GM12891 (cell line): Measurements from ENCODE around the gene C1orf53.

Experiments used
- DNase-seq: peaks from one replicate; pipeline ENCODE4 v3.0.0; 2011; ENCODE audit warnings: low spot score; ENCODE audit not compliant: insufficient read length
- FAIRE-seq: peaks from 2 replicates; lab custom pipeline; 2011; peaks lifted over from hg19 to GRCh38; lab: Jason Lieb, UNC
- PAX5 ChIP-seq: IDR thresholded peaks from 2 replicates; pipeline ENCODE4 v1.6.1; 2011; ENCODE audit warnings: low read length, moderate library complexity, mild to moderate bottlenecking; ENCODE audit not compliant: insufficient read depth, severe bottlenecking
- POLR2A ChIP-seq: IDR thresholded peaks from 2 replicates; pipeline ENCODE4 v1.6.1; 2011; ENCODE audit warnings: low read depth, low read length, control low read depth
- POLR2AphosphoS5 ChIP-seq: IDR thresholded peaks from 2 replicates; pipeline ENCODE4 v1.6.1; 2011; ENCODE audit warnings: low read depth, low read length, control low read depth
- POU2F2 ChIP-seq: IDR thresholded peaks from 2 replicates; pipeline ENCODE4 v1.6.1; 2011; ENCODE audit warnings: low read depth, mild to moderate bottlenecking, control low read depth, low read length, moderate library complexity
- SPI1 ChIP-seq: IDR thresholded peaks from 2 replicates; pipeline ENCODE4 v1.6.1; 2011; ENCODE audit warnings: low read depth, low read length, control low read depth
- TAF1 ChIP-seq: IDR thresholded peaks from 2 replicates; pipeline ENCODE4 v1.6.1; 2011; ENCODE audit warnings: low read depth, low read length, control low read depth

C1orf53 gene

DNA sequence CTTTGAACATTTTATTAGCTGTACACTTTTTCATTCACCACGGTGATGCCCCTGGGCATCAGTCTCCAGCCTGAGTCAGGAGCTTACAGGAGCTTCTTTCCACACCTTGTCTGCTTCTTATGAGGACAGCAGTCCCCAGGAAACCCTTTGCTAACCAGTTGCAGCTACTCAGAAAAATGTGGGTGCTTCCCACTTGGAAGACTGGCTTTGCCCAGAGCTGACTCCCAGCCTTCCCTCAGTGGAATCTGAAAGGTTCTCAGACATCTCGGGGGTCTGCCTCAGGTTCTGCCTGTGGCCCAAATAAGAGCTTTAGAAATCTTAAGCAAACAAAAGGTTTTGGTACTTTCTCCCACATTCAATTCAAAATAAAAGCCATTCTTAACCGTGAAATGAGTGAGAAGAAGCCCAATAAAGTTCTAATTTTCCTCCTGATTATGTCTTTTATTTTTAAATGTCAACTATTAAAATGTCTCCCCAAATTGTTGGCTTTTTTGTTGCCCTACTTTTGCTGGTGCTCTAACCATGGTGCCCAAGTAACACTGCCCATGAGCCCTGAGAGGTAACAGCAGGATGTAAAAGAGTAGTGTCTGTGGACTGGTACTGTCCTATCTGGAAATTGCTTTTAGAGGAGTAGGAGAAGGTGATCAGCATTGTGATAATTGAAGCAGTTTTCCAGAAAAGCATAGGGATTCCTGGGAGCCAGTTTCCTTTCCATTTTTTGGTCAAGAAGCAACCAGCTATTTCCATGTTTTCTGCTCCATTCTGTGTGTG lies 5.6 kb downstream of the C1orf53 start:
- DNase-seq (no peak), FAIRE-seq (no peak)
- TF ChIP-seq POLR2AphosphoS5: no peak

DNA sequence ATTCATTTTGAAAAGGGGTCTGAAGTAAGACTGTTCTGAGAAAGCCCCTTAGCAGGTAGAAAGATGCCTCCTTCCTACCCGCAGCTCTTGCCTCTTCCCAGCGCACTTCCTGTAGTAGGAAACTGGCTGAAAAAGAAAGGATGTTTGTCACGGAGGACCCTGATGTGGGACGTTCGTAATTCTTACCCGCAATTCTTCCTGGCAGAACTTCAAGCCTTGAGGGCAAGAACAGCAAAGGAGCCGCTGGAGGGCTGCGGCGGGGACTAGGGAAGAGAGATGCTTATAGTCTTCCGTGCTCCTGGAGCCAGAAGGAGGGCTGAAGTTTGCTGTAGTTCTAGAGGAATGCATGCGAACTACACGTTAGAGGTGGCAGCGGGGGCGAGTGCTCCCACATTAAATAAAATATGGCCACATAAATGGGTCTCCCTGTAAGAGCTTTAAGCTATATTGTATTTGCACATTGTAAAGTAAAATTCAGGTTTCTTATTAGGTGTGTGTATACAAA lies 6.3 kb downstream of the C1orf53 start:
- FAIRE-seq (no peak), DNase-seq (no peak)
- no peak for TF ChIP-seq POLR2AphosphoS5
- no peak for TF ChIP-seq PAX5
- no peak for TF ChIP-seq POU2F2
- TF ChIP-seq TAF1: no peak
- TF ChIP-seq SPI1: no peak
- no peak for TF ChIP-seq POLR2A

GRCh38 chr1:197909384-197909783 lies 7.0 kb downstream of the C1orf53 start:
- FAIRE-seq (no peak), DNase-seq (no peak)
- TF ChIP-seq POLR2AphosphoS5 (no peak), POU2F2 (no peak), PAX5 (no peak), TAF1 (no peak), SPI1 (no peak), POLR2A (no peak)

GRCh38 chr1:197910120-197910991 lies 7.9 kb downstream of the C1orf53 start:
- TF ChIP-seq POLR2AphosphoS5 (no peak), TAF1 (no peak), POLR2A (no peak), POU2F2 (no peak), SPI1 (no peak), PAX5 (no peak)
- peak; percentile 26 for FAIRE-seq
- DNase-seq: no peak

GRCh38 chr1:197911111-197911856 lies 8.9 kb downstream of the C1orf53 start:
- FAIRE-seq (no peak), DNase-seq (no peak)
- TF ChIP-seq PAX5: no peak
- TF ChIP-seq POLR2AphosphoS5: no peak
- TF ChIP-seq POLR2A: no peak
- no peak for TF ChIP-seq POU2F2
- no peak for TF ChIP-seq TAF1
- TF ChIP-seq SPI1: no peak

- DNase-seq: no peak
- TF ChIP-seq TAF1 (no peak), POLR2A (no peak)
- FAIRE-seq: no peak
Measured at GRCh38 chr1:197911857-197912696, 9.6 kb downstream of the C1orf53 start.

DNA sequence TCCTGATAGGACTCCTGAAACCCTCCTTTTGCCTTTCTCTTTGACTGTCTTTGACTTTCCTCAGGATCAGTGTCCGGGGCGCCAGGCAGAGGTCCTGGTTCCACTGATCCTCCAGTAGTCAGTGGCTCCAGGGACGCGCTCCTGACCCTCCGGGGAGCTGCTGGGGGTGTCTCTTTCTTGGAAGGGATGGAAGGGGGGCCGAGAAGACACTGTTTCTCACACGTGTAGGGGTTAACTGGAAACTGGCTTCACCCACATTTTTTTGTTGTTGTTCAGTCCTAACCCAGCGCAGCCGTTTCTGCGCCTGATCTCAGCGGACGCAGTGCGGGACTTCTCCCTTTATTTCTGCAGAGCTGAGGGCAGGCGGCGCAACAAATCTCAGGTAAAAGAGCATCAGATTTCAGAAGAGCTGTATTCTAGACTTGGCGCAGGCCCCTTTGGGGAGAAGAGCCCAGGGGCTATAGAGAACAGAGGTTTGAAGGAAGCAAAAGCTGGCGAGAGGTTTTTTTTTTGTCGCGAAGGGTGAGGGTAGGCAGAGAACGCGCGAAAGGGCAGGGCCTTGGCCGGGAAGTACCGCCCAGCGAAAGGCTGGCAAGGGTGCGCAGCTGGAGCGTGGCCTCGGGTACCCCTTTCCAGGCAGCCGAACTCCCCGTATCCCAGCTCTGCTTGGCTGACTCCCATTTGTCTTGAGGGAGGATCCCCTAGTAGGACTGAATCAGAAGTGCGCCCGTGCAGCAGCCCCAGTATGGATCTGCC lies 10.5 kb downstream of the C1orf53 start:
- DNase-seq (no peak), FAIRE-seq (no peak)
- TF ChIP-seq POLR2A: no peak
- TF ChIP-seq SPI1: no peak
- TF ChIP-seq PAX5: no peak
- TF ChIP-seq TAF1: no peak
- TF ChIP-seq POU2F2: no peak
- TF ChIP-seq POLR2AphosphoS5: no peak

- TF ChIP-seq SPI1 (no peak), POLR2A (no peak), TAF1 (no peak), POLR2AphosphoS5 (no peak), PAX5 (no peak), POU2F2 (no peak)
- FAIRE-seq (no peak), DNase-seq (no peak)
Measured at GRCh38 chr1:197913495-197914276, 11.3 kb downstream of the C1orf53 start.
